ENCODE data around the gene FNIP1. TPM values are rescaled to one million over a fixed set of nuclear protein-coding genes. Genes with fewer than 3 reads are reported as not detected.
"Not testable (repeated sequence)": the region's sequence is repeated elsewhere in the genome, so short reads cannot be mapped to it uniquely, and the experiment has no call there.

The FNIP1 gene
- total RNA-seq, 1 donor from 2014 or later: 14.4 TPM

GRCh38 chr5:131684595-131684994 lies 112.2 kb downstream of the FNIP1 start:
- DNase-seq (ENCODE audit: low read depth): no peak
- no peak for TF ChIP-seq CTCF (conservative IDR thresholded peaks at IDR 0.05; ENCODE audit: low read depth, low read length)
- no peak overlapping the region for H3K4me3 ChIP-seq (ENCODE audit: low read depth, low read length)

GRCh38 chr5:131684051-131684450 lies 112.8 kb downstream of the FNIP1 start:
- H3K4me3 ChIP-seq (ENCODE audit: low read depth, low read length): no peak overlapping the region
- DNase-seq (ENCODE audit: low read depth): no peak
- no peak for TF ChIP-seq CTCF (conservative IDR thresholded peaks at IDR 0.05; ENCODE audit: low read depth, low read length)

- TF ChIP-seq CTCF (conservative IDR thresholded peaks at IDR 0.05; ENCODE audit: low read depth, low read length): no peak
- no peak for DNase-seq (ENCODE audit: low read depth)
- no peak overlapping the region for H3K4me3 ChIP-seq (ENCODE audit: low read depth, low read length)
Observed at GRCh38 chr5:131682826-131683225, 114.0 kb downstream of the FNIP1 start.

GRCh38 chr5:131682175-131682574 lies 114.6 kb downstream of the FNIP1 start:
- TF ChIP-seq CTCF (conservative IDR thresholded peaks at IDR 0.05; ENCODE audit: low read depth, low read length): no peak
- no peak for DNase-seq (ENCODE audit: low read depth)
- H3K4me3 ChIP-seq (ENCODE audit: low read depth, low read length): no peak overlapping the region

- no peak overlapping the region for H3K4me3 ChIP-seq (ENCODE audit: low read depth, low read length)
- DNase-seq (ENCODE audit: low read depth): peak; percentile 75
- TF ChIP-seq CTCF (conservative IDR thresholded peaks at IDR 0.05; ENCODE audit: low read depth, low read length): no peak
Observed at GRCh38 chr5:131679911-131680310, 116.9 kb downstream of the FNIP1 start.

GRCh38 chr5:131678273-131678672 lies 118.5 kb downstream of the FNIP1 start:
- not testable (repeated sequence) for H3K4me3 ChIP-seq (ENCODE audit: low read depth, low read length); DNase-seq (ENCODE audit: low read depth)

- peak; percentile 26 for DNase-seq (ENCODE audit: low read depth)
- TF ChIP-seq CTCF (conservative IDR thresholded peaks at IDR 0.05; ENCODE audit: low read depth, low read length): no peak
- no peak overlapping the region for H3K4me3 ChIP-seq (ENCODE audit: low read depth, low read length)
Observed at GRCh38 chr5:131677115-131677514, 119.7 kb downstream of the FNIP1 start.

GRCh38 chr5:131672776-131673175 lies 124.0 kb downstream of the FNIP1 start:
- no peak for DNase-seq (ENCODE audit: low read depth)
- no peak overlapping the region for H3K4me3 ChIP-seq (ENCODE audit: low read depth, low read length)
- TF ChIP-seq CTCF (conservative IDR thresholded peaks at IDR 0.05; ENCODE audit: low read depth, low read length): no peak
